ENCODE measurements around the gene FKBP11. TPM values are rescaled to one million over a fixed set of nuclear protein-coding genes. Genes with fewer than 3 reads are reported as not detected.
A peak's percentile ranks its signal among the peaks of the same experiment; 100 is the strongest.

FKBP11 gene
- total and polyA plus RNA-seq, 2 of the 13 experiments (the other 11 are each of a cell fraction or from before 2014, with no cell fraction given): 15.5 to 19.4 TPM

GRCh38 chr12:48878548-48878947 is 46.7 kb downstream of the FKBP11 start:
- intact Hi-C loops (cut with micrococcal nuclease; ENCODE audit: unreplicated experiment): no loop called here
- FAIRE-seq: peak; percentile 55
- Histone ChIP-seq H3K9me3 (ENCODE audit: low read length) (no peaks in the 10 kb centered on the region), H3K27ac (ENCODE audit: extremely low read length, insufficient read depth, low read length) (no peak overlapping the region), H3K79me2 (ENCODE audit: insufficient read depth, low read length) (no peaks in the 10 kb centered on the region), H3K36me3 (replicated peaks in 1 of 2; ENCODE audit: control insufficient read depth in 1 of 2, insufficient read depth in 2 of 2, low read length in 2 of 2) (no peaks in the 10 kb centered on the region), H3K4me1 (ENCODE audit: insufficient read depth, low read length) (peaks cover 60% of the 10 kb centered on the region), H3K9ac (ENCODE audit: insufficient read depth, low read depth, low read length) (no peak overlapping the region), H3K27me3 (ENCODE audit: control insufficient read depth in 1 of 2, insufficient read depth in 2 of 2, low read length in 2 of 2) (peaks cover 2 to 23% of the 10 kb centered on the region in 2 experiments; a peak in 3 of 5 replicates), H3K4me2 (ENCODE audit: low read depth, low read length) (peak overlapping the region; percentile 42), H3K4me3 (replicated peaks in 1 of 3; ENCODE audit: insufficient read depth in 1 of 3, low read depth in 2 of 3, low read length in 3 of 3) (0 out of 6 replicates have a peak overlapping the region, but pooled peaks of 1 of the 3 experiments have one; percentile 1), H4K20me1 (ENCODE audit: insufficient read depth, low read length) (no peaks in the 10 kb centered on the region), H2AFZ (ENCODE audit: low read length) (no peak overlapping the region)
- 0% methylated on average over 1 of the region's 2 CpGs for WGBS (ENCODE audit: low lambda C conversion rate)
- CTCF ChIA-PET (ENCODE audit: low intra/inter-chr PET ratio, low total read pairs): no interaction called here
- DNase-seq (ENCODE audit: low spot score): no peak
- BruUV-seq (replicated peaks): no TSS peak
- POLR2A ChIA-PET: interaction anchor here (1.9 kb wide), 1 partner anchor 12 kb away, joined by 23 read pairs; the partner anchor contains the start of gene RND1
- in situ Hi-C loops (cut with HindIII; ENCODE audit: extremely low pct_ligation_motif_present, low pct_unique_long_range_greater_than_20kb): no loop called here
- ATAC-seq: peak; percentile 60
- peak; percentile 8 for TF ChIP-seq TEAD3 (CRISPR knock-in tag; optimal IDR thresholded peaks at IDR 0.05; ENCODE audit: borderline replicate concordance)
- TF ChIP-seq, protein P1, sequence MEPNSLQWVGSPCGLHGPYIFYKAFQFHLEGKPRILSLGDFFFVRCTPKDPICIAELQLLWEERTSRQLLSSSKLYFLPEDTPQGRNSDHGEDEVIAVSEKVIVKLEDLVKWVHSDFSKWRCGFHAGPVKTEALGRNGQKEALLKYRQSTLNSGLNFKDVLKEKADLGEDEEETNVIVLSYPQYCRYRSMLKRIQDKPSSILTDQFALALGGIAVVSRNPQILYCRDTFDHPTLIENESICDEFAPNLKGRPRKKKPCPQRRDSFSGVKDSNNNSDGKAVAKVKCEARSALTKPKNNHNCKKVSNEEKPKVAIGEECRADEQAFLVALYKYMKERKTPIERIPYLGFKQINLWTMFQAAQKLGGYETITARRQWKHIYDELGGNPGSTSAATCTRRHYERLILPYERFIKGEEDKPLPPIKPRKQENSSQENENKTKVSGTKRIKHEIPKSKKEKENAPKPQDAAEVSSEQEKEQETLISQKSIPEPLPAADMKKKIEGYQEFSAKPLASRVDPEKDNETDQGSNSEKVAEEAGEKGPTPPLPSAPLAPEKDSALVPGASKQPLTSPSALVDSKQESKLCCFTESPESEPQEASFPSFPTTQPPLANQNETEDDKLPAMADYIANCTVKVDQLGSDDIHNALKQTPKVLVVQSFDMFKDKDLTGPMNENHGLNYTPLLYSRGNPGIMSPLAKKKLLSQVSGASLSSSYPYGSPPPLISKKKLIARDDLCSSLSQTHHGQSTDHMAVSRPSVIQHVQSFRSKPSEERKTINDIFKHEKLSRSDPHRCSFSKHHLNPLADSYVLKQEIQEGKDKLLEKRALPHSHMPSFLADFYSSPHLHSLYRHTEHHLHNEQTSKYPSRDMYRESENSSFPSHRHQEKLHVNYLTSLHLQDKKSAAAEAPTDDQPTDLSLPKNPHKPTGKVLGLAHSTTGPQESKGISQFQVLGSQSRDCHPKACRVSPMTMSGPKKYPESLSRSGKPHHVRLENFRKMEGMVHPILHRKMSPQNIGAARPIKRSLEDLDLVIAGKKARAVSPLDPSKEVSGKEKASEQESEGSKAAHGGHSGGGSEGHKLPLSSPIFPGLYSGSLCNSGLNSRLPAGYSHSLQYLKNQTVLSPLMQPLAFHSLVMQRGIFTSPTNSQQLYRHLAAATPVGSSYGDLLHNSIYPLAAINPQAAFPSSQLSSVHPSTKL (CRISPR knock-in tag; IDR thresholded peaks at IDR 0.05): peak; percentile 52; the same call in 1 of the 2 replicates
- TF ChIP-seq HDAC6 (IDR thresholded peaks at IDR 0.05; ENCODE audit: low read depth, low read length): no peak
- peak; percentile 38; the same call in 1 of the 2 replicates for TF ChIP-seq RXRB (CRISPR knock-in tag; IDR thresholded peaks at IDR 0.05; ENCODE audit: borderline replicate concordance)
- TF ChIP-seq, protein P2, sequence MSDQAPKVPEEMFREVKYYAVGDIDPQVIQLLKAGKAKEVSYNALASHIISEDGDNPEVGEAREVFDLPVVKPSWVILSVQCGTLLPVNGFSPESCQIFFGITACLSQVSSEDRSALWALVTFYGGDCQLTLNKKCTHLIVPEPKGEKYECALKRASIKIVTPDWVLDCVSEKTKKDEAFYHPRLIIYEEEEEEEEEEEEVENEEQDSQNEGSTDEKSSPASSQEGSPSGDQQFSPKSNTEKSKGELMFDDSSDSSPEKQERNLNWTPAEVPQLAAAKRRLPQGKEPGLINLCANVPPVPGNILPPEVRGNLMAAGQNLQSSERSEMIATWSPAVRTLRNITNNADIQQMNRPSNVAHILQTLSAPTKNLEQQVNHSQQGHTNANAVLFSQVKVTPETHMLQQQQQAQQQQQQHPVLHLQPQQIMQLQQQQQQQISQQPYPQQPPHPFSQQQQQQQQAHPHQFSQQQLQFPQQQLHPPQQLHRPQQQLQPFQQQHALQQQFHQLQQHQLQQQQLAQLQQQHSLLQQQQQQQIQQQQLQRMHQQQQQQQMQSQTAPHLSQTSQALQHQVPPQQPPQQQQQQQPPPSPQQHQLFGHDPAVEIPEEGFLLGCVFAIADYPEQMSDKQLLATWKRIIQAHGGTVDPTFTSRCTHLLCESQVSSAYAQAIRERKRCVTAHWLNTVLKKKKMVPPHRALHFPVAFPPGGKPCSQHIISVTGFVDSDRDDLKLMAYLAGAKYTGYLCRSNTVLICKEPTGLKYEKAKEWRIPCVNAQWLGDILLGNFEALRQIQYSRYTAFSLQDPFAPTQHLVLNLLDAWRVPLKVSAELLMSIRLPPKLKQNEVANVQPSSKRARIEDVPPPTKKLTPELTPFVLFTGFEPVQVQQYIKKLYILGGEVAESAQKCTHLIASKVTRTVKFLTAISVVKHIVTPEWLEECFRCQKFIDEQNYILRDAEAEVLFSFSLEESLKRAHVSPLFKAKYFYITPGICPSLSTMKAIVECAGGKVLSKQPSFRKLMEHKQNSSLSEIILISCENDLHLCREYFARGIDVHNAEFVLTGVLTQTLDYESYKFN (CRISPR knock-in tag; conservative IDR thresholded peaks at IDR 0.05): peak; percentile 51; the same call in 1 of the 2 replicates
- peak; percentile 81 for TF ChIP-seq NR2F2 (IDR thresholded peaks at IDR 0.05; ENCODE audit: borderline replicate concordance, low read depth)
- TF ChIP-seq ZNF629 (CRISPR knock-in tag; conservative IDR thresholded peaks at IDR 0.05): 0 out of 2 replicates have a peak, but pooled peaks have one; percentile 50
- peak; percentile 82 for TF ChIP-seq HNF4A (CRISPR knock-in tag; IDR thresholded peaks at IDR 0.05)
- TF ChIP-seq HNF4G (IDR thresholded peaks at IDR 0.05; ENCODE audit: borderline replicate concordance, low read depth, low read length): peak; percentile 48; the same call in 1 of the 2 replicates
- TF ChIP-seq HNF4G (CRISPR knock-in tag; IDR thresholded peaks at IDR 0.05; ENCODE audit: borderline replicate concordance, low read depth): no peak
- peak; percentile 52 to 58; a peak in 3 of 4 replicates for TF ChIP-seq NR2F1 (CRISPR knock-in tag; IDR thresholded peaks at IDR 0.05)
- 0 out of 2 replicates have a peak, but pooled peaks have one; percentile 48 for TF ChIP-seq ESRRA (CRISPR knock-in tag; IDR thresholded peaks at IDR 0.05; ENCODE audit: low read depth)
- TF ChIP-seq PITX1 (CRISPR knock-in tag; IDR thresholded peaks at IDR 0.05): peak; percentile 69
- peak; percentile 22; the same call in 1 of the 2 replicates for TF ChIP-seq ZMYM4 (CRISPR knock-in tag; IDR thresholded peaks at IDR 0.05)
- TF ChIP-seq NR2F6 (IDR thresholded peaks at IDR 0.05): peak; percentile 84
- peak; percentile 80 for TF ChIP-seq NR2F6 (CRISPR knock-in tag; IDR thresholded peaks at IDR 0.05)
- peak; percentile 41; the same call in 1 of the 2 replicates for TF ChIP-seq BCL6 (CRISPR knock-in tag; IDR thresholded peaks at IDR 0.05)
- TF ChIP-seq PHF21A (CRISPR knock-in tag; IDR thresholded peaks at IDR 0.05): peak; percentile 26; the same call in 1 of the 2 replicates
- no peak for TF ChIP-seq NCOR1 (IDR thresholded peaks at IDR 0.05; ENCODE audit: borderline replicate concordance, low read length)
